Stimulated activated naive CD8-positive, alpha-beta T cell treated with anti-CD3 and anti-CD28 coated beads, Interleukin-15, Interleukin-2, amounts not matched to agents 100 U/mL and 50 U/mL, for 24 hours (primary cell): ENCODE data around the gene B3GNT3.

Experiments
- ATAC-seq: fragments of 150-1000 bp; cut with Tn5 transposase; one replicate; pipeline ENCODE4 v1.10.0; 2021
- DNase-seq: peaks from one replicate; pipeline ENCODE4 v3.0.0; 2021

Gene B3GNT3

GRCh38 chr19:17794731-17795494, at the start of gene B3GNT3:
B3GNT3 (plus strand) TSS chr19:17795138; CDS start chr19:17807808, 12,670 bp downstream.
- ATAC-seq (no peak), DNase-seq (no peak)

- ATAC-seq, result peak; percentile 89
- DNase-seq, result peak; percentile 94
These were observed 47.5 kb upstream of the B3GNT3 start for GRCh38 chr19:17747205-17748098.

GRCh38 chr19:17748884-17749638, 45.9 kb upstream of the B3GNT3 start:
- DNase-seq, result no peak
- ATAC-seq, result no peak

- DNase-seq (peak; percentile 35), ATAC-seq (no peak)
These were observed 45.0 kb upstream of the B3GNT3 start for GRCh38 chr19:17749912-17750317.

GRCh38 chr19:17751103-17751911, 43.6 kb upstream of the B3GNT3 start, which contains the start of gene FCHO1:
FCHO1 (plus strand) TSS chr19:17751477; CDS start chr19:17755165, 3,688 bp downstream.
- ATAC-seq (peak; percentile 65), DNase-seq (peak; percentile 88)

GRCh38 chr19:17751912-17752273, 43.0 kb upstream of the B3GNT3 start:
- no peak for DNase-seq

GRCh38 chr19:17752865-17753639, 41.9 kb upstream of the B3GNT3 start:
- no peak for DNase-seq
- ATAC-seq, result no peak

More at GRCh38 chr19:17751912-17752273, 43.0 kb upstream of the B3GNT3 start:
- ATAC-seq, result no peak

GRCh38 chr19:17753976-17754375, 41.0 kb upstream of the B3GNT3 start:
- no peak for ATAC-seq

GRCh38 chr19:17754634-17755442, 40.1 kb upstream of the B3GNT3 start:
- no peak for DNase-seq
- no peak for ATAC-seq

More at GRCh38 chr19:17753976-17754375, 41.0 kb upstream of the B3GNT3 start:
- no peak for DNase-seq

- no peak for ATAC-seq
These were observed 39.5 kb upstream of the B3GNT3 start for GRCh38 chr19:17755443-17755890.

GRCh38 chr19:17755977-17756670, 38.8 kb upstream of the B3GNT3 start:
- ATAC-seq (no peak), DNase-seq (peak; percentile 60)

More at GRCh38 chr19:17755443-17755890, 39.5 kb upstream of the B3GNT3 start:
- DNase-seq, result no peak

GRCh38 chr19:17757125-17757524, 37.8 kb upstream of the B3GNT3 start:
- no peak for ATAC-seq
- no peak for DNase-seq

GRCh38 chr19:17758515-17758914, 36.4 kb upstream of the B3GNT3 start:
- ATAC-seq (no peak), DNase-seq (no peak)

- ATAC-seq (no peak), DNase-seq (no peak)
These were observed 33.8 kb upstream of the B3GNT3 start for GRCh38 chr19:17761148-17761547.

GRCh38 chr19:17762505-17763229, 32.3 kb upstream of the B3GNT3 start:
- ATAC-seq, result no peak
- DNase-seq, result no peak

- DNase-seq (no peak), ATAC-seq (no peak)
These were observed 30.6 kb upstream of the B3GNT3 start for GRCh38 chr19:17764348-17764747.

- no peak for ATAC-seq
- no peak for DNase-seq
These were observed 29.8 kb upstream of the B3GNT3 start for GRCh38 chr19:17765069-17765618.
